ENCODE results near the gene IFNA2. TPM values are rescaled to one million over a fixed set of nuclear protein-coding genes. Genes with fewer than 3 reads are reported as not detected.
A peak's percentile ranks its signal among the peaks of the same experiment; 100 is the strongest.

IFNA2 gene
- total and polyA plus RNA-seq, 2 of the 4 experiments (the other 2 are of a cell fraction): not detected

DNA sequence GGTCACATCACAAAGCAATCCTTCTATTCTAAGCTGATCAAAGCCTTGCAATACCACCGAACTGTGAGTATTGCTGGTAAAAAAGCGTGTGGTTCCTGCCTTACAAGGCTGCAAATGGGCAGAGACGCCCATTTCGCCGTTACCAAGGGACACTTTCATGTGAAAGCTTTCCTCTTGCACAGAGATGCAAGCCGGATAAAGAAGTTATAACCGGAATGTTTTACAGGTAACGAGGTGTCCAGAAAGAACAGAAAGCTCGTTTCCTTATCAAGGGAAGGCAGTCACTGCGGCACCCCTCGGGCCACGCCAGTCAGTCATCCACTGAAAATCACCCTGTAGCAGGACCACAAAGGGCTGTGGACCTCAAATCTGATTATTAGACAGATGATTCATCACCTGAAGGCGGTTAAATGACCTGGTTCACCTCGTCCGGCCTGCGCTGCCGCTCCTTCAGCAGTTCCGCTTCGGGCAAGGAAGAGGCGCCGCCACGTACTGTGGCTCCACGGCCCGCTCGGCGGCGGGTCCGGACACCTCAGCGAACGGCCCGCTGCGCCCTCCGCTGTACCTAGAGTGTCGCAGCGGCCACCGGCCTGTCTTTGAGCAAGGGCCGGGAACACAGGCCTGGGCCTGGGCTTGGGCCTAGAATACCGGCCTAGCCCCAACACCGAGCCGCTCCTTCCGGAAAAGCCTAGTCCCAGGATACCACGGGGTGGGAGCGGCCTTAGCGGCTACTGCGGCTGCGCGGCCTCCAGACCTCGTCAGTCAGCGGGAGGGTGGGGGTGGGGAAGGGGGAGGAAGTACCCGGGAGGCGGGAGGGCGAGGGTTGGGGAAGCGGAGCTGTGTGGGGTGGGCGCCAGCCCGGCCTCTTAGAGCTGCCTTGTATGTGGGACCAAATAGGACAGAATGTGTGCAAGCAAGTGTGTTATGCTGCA is 50.2 kb downstream of the IFNA2 start, which contains the start of gene KLHL9:
KLHL9 (minus strand) TSS at position 704 of the 932 bp plus-strand sequence; CDS start at position 159, 545 bp downstream.
- peak within 1 kb of the TSS; percentile 97 for H3K4me2 ChIP-seq (ENCODE audit: low read depth, low read length)
- peak; percentile 88 for DNase-seq
- H2AFZ ChIP-seq (replicated peaks; ENCODE audit: low read length, poor library complexity): peak within 1 kb of the TSS; percentile 94
- peak within 1 kb of the TSS; percentile 94 for H3K4me3 ChIP-seq (ENCODE audit: insufficient read depth, low read depth, low read length)
- H3K23ac ChIP-seq (ENCODE audit: low read depth, low read length): peak within 1 kb of the TSS; percentile 98
- dilution Hi-C loops (cut with HindIII; ENCODE audit: low sequenced_read_pairs, unreplicated experiment): no loop called here
- in situ Hi-C loops (cut with MboI; ENCODE audit: low sequenced_read_pairs): loop anchor here (25.0 kb wide), 2 partner anchors 327 to 677 kb away; partner anchors contain the start of gene CDKN2B
- H2BK120ac ChIP-seq (ENCODE audit: low read depth, low read length): peak within 1 kb of the TSS; percentile 83
- CTCF ChIA-PET: interaction anchor here (0.6 to 2.2 kb wide), 5 partner anchors 9 to 217 kb away, joined by 3 to 9 read pairs (median 5); no protein-coding TSS in a partner anchor
- H3K4me1 ChIP-seq (ENCODE audit: control insufficient read depth, insufficient read depth, low read length): peaks cover 7% of the 10 kb centered on the region
- peak within 1 kb of the TSS; percentile 96 for H2AK9ac ChIP-seq (replicated peaks; ENCODE audit: low read depth, low read length, poor library complexity)
- H4K5ac ChIP-seq (ENCODE audit: low read depth, low read length): peak within 1 kb of the TSS; percentile 99
- peak within 1 kb of the TSS; percentile 98 for H3K9ac ChIP-seq (ENCODE audit: low read depth, low read length)
- peaks cover 0 to 37% of the 10 kb centered on the region in 2 experiments; a peak in 2 of 4 replicates for H3K79me1 ChIP-seq (ENCODE audit: low read depth in 1 of 2, low read length in 2 of 2)
- H4K20me1 ChIP-seq (ENCODE audit: insufficient read depth, low read length): peaks cover 38% of the 10 kb centered on the region
- peak within 1 kb of the TSS; percentile 78 for H3K56ac ChIP-seq (ENCODE audit: extremely low read depth, insufficient read depth, low read length)
- H3K4ac ChIP-seq (ENCODE audit: low read depth, low read length): peak within 1 kb of the TSS; percentile 97
- 1% methylated on average over 22 of the region's 55 CpGs; no CpG with 5 or more reads in 1 of the 2 experiments for WGBS, 2 experiments (ENCODE audit: extremely low coverage in 2 of 2, insufficient read length in 1 of 2)
- peak within 1 kb of the TSS; percentile 96 for H3K27ac ChIP-seq (ENCODE audit: insufficient read depth, low read length)
- no peaks in the 10 kb centered on the region for H3K9me3 ChIP-seq (ENCODE audit: control insufficient read depth, insufficient read depth, low read length)
- peak within 1 kb of the TSS; percentile 82 to 100 for H4K8ac ChIP-seq (ENCODE audit: low read depth in 2 of 2, low read length in 2 of 2)
- H4K91ac ChIP-seq (ENCODE audit: insufficient read depth, low read depth, low read length): peak within 1 kb of the TSS; percentile 84
- POLR2A ChIA-PET (ENCODE audit: unreplicated experiment): interaction anchor here (0.6 kb wide), 1 partner anchor 656 kb away, joined by 3 read pairs; no protein-coding TSS in a partner anchor
- intact Hi-C loops (cut with micrococcal nuclease): loop anchor here (10.0 kb wide), 1 partner anchor 220 kb away; no protein-coding TSS in a partner anchor
- H3K36me3 ChIP-seq (ENCODE audit: control insufficient read depth, insufficient read depth, low read length): peaks cover 11% of the 10 kb centered on the region
- H2BK20ac ChIP-seq (ENCODE audit: low read depth, low read length): peak within 1 kb of the TSS; percentile 44; the same call in 1 of the 2 replicates
- peak within 1 kb of the TSS; percentile 51; the same call in 1 of the 3 replicates for H2BK15ac ChIP-seq (ENCODE audit: low read depth, low read length)
- peak within 1 kb of the TSS; percentile 94 for H2BK5ac ChIP-seq (ENCODE audit: low read depth, low read length, poor library complexity, severe bottlenecking)
- H3K9me1 ChIP-seq (ENCODE audit: insufficient read depth, low read length): peaks cover 7% of the 10 kb centered on the region
- BruUV-seq (replicated peaks): no TSS peak
- peak within 1 kb of the TSS; percentile 96 for H3K18ac ChIP-seq (ENCODE audit: low read depth, low read length)
- peak within 1 kb of the TSS; percentile 64 for H2AK5ac ChIP-seq (ENCODE audit: low read depth, low read length)
- H3K27me3 ChIP-seq (ENCODE audit: control insufficient read depth, insufficient read depth, low read length): peaks cover 4% of the 10 kb centered on the region; the same call in 1 of the 2 replicates
- peak within 1 kb of the TSS; percentile 94 for H3K14ac ChIP-seq (replicated peaks; ENCODE audit: low read depth, low read length)
- peak; percentile 98 for ATAC-seq (ENCODE audit: low read depth)
- no peak for TF ChIP-seq RCOR1 (IDR thresholded peaks at IDR 0.05; ENCODE audit: insufficient replicate concordance, low read length)
- TF ChIP-seq, protein P1, sequence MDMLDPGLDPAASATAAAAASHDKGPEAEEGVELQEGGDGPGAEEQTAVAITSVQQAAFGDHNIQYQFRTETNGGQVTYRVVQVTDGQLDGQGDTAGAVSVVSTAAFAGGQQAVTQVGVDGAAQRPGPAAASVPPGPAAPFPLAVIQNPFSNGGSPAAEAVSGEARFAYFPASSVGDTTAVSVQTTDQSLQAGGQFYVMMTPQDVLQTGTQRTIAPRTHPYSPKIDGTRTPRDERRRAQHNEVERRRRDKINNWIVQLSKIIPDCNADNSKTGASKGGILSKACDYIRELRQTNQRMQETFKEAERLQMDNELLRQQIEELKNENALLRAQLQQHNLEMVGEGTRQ (IDR thresholded peaks at IDR 0.05; ENCODE audit: low read depth, low read length): peak; percentile 20; the same call in 1 of the 2 replicates
- TF ChIP-seq BHLHE40 (IDR thresholded peaks at IDR 0.05; ENCODE audit: low read depth, low read length): no peak
- TF ChIP-seq CEBPB (IDR thresholded peaks at IDR 0.05; ENCODE audit: low read depth, low read length): no peak
- TF ChIP-seq NFE2L2 (IDR thresholded peaks at IDR 0.05; ENCODE audit: low read depth, low read length): peak; percentile 16; the same call in 1 of the 2 replicates
- TF ChIP-seq MAFK (IDR thresholded peaks at IDR 0.05; ENCODE audit: low read depth, low read length): no peak
- peak; percentile 56; the same call in 1 of the 2 replicates for TF ChIP-seq MAZ (IDR thresholded peaks at IDR 0.05; ENCODE audit: borderline replicate concordance, low read depth, low read length)
- no peak for TF ChIP-seq SMC3 (IDR thresholded peaks at IDR 0.05; ENCODE audit: low read depth, low read length)
- no peak for TF ChIP-seq RAD21 (IDR thresholded peaks at IDR 0.05; ENCODE audit: low read length)
- no peak for TF ChIP-seq RFX5 (IDR thresholded peaks at IDR 0.05; ENCODE audit: low read depth, low read length)
- TF ChIP-seq MXI1 (IDR thresholded peaks at IDR 0.05; ENCODE audit: borderline replicate concordance, low read depth, low read length): no peak
- no peak for TF ChIP-seq CHD1 (IDR thresholded peaks at IDR 0.05; ENCODE audit: low read depth, low read length)
- TF ChIP-seq FOS (IDR thresholded peaks at IDR 0.05; ENCODE audit: low read depth, low read length): no peak
- TF ChIP-seq POLR2A (IDR thresholded peaks at IDR 0.05; ENCODE audit: low read depth, low read length): peak; percentile 79; the same call in 1 of the 2 replicates
- TF ChIP-seq, protein P2, sequence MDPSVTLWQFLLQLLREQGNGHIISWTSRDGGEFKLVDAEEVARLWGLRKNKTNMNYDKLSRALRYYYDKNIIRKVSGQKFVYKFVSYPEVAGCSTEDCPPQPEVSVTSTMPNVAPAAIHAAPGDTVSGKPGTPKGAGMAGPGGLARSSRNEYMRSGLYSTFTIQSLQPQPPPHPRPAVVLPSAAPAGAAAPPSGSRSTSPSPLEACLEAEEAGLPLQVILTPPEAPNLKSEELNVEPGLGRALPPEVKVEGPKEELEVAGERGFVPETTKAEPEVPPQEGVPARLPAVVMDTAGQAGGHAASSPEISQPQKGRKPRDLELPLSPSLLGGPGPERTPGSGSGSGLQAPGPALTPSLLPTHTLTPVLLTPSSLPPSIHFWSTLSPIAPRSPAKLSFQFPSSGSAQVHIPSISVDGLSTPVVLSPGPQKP (IDR thresholded peaks at IDR 0.05; ENCODE audit: borderline replicate concordance, low read depth, low read length): no peak
